IMR-90 (cell line): Measurements from ENCODE around the gene PPP1CB. TPM values are rescaled to one million over a fixed set of nuclear protein-coding genes. Genes with fewer than 3 reads are reported as not detected.

ENCODE experiments used
- ATAC-seq: fragments of 200-7000 bp; cut with Tn5 transposase; 2 replicates; pipeline ENCODE4 v1.9.1; 2020; ENCODE audit warnings: low read depth, mild to moderate bottlenecking, moderate library complexity
- BruUV-seq: library from RNA; stranded (reverse); fragments of 400-500 nt; replicated peaks from 2 replicates; lab custom pipeline; 2021; lab: Mats Ljungman, UMichigan
- CTCF ChIA-PET: fragments of 300-600 bp; formaldehyde crosslinking; extraction: SDS; loops from one replicate; lab custom pipeline; 2021; ENCODE audit warnings: antibody characterized with exemption; lab: Yijun Ruan, JAX
- POLR2A ChIA-PET: fragments of 300-600 bp; sonication (Branson Sonifier 250); formaldehyde crosslinking; loops from one replicate; lab custom pipeline; 2022; ENCODE audit warnings: antibody characterized with exemption; ENCODE audit not compliant: unreplicated experiment; lab: Charles Lee
- DNase-seq: peaks from one replicate; pipeline ENCODE4 v3.0.0; 2013
- H2AFZ ChIP-seq: replicated peaks from 2 replicates; pipeline ENCODE3; 2013; ENCODE audit warnings: low read length, mild to moderate bottlenecking; ENCODE audit not compliant: poor library complexity
- H2AK5ac ChIP-seq: 2 replicates; pipeline ENCODE4 v1.6.1; 2013; ENCODE audit warnings: low read depth, low read length, inconsistent platforms
- H2AK9ac ChIP-seq: replicated peaks from 2 replicates; pipeline ENCODE3; 2013; ENCODE audit warnings: mild to moderate bottlenecking, low read depth, low read length, moderate library complexity; ENCODE audit not compliant: poor library complexity
- H2BK120ac ChIP-seq: 2 replicates; pipeline ENCODE4 v1.6.1; 2013; ENCODE audit warnings: low read depth, low read length, inconsistent platforms
- H2BK15ac ChIP-seq: 3 replicates; pipeline ENCODE4 v1.6.1; 2013; ENCODE audit warnings: low read depth, low read length, inconsistent platforms
- H2BK20ac ChIP-seq: 2 replicates; pipeline ENCODE4 v1.6.1; 2013; ENCODE audit warnings: low read depth, mild to moderate bottlenecking, inconsistent platforms, low read length, moderate library complexity
- H2BK5ac ChIP-seq: 2 replicates; pipeline ENCODE4 v1.6.1; 2013; ENCODE audit warnings: mild to moderate bottlenecking, low read depth, low read length, inconsistent platforms; ENCODE audit not compliant: poor library complexity, severe bottlenecking
- H3K14ac ChIP-seq: replicated peaks from 2 replicates; pipeline ENCODE4 v1.6.1; 2013; ENCODE audit warnings: low read depth, low read length, inconsistent platforms
- H3K18ac ChIP-seq: 2 replicates; pipeline ENCODE4 v1.6.1; 2013; ENCODE audit warnings: low read depth, low read length, control low read depth
- H3K23ac ChIP-seq: 2 replicates; pipeline ENCODE4 v1.6.1; 2013; ENCODE audit warnings: low read depth, low read length, inconsistent platforms
- H3K27ac ChIP-seq: 2 replicates; pipeline ENCODE4 v1.5.1; 2013; ENCODE audit warnings: mild to moderate bottlenecking, control low read depth, low read length; ENCODE audit not compliant: insufficient read depth
- H3K27me3 ChIP-seq: 2 replicates; pipeline ENCODE4 v1.6.1; 2013; ENCODE audit warnings: low read length; ENCODE audit not compliant: control insufficient read depth, insufficient read depth
- H3K36me3 ChIP-seq: 2 replicates; pipeline ENCODE4 v1.6.1; 2013; ENCODE audit warnings: low read length, mixed read lengths; ENCODE audit not compliant: control insufficient read depth, insufficient read depth
- H3K4ac ChIP-seq: 2 replicates; pipeline ENCODE4 v1.6.1; 2013; ENCODE audit warnings: low read depth, low read length, inconsistent platforms
- H3K4me1 ChIP-seq: 2 replicates; pipeline ENCODE4 v1.6.1; 2013; ENCODE audit warnings: low read length, mixed read lengths; ENCODE audit not compliant: control insufficient read depth, insufficient read depth
- H3K4me2 ChIP-seq: 2 replicates; pipeline ENCODE4 v1.6.1; 2013; ENCODE audit warnings: low read depth, mild to moderate bottlenecking, control low read depth, low read length, moderate library complexity
- H3K4me3 ChIP-seq: 2 replicates; pipeline ENCODE4 v1.5.1; 2013; ENCODE audit warnings: low read depth, mild to moderate bottlenecking, control low read depth, low read length, moderate library complexity; ENCODE audit not compliant: insufficient read depth
- H3K56ac ChIP-seq: 2 replicates; pipeline ENCODE4 v1.6.1; 2013; ENCODE audit warnings: low read length, inconsistent platforms; ENCODE audit not compliant: insufficient read depth; ENCODE audit errors: extremely low read depth
- H3K79me1 ChIP-seq, 2 experiments: 2 replicates each; pipeline ENCODE4 v1.6.1; 2013; ENCODE audit warnings: low read length in 2 of 2, inconsistent platforms in 1 of 2, low read depth in 1 of 2
- H3K9ac ChIP-seq: 2 replicates; pipeline ENCODE4 v1.6.1; 2013; ENCODE audit warnings: low read depth, low read length, control low read depth
- H3K9me1 ChIP-seq: 2 replicates; pipeline ENCODE4 v1.6.1; 2013; ENCODE audit warnings: low read length, inconsistent platforms; ENCODE audit not compliant: insufficient read depth
- H3K9me3 ChIP-seq: 2 replicates; pipeline ENCODE4 v1.6.1; 2013; ENCODE audit warnings: low read length; ENCODE audit not compliant: control insufficient read depth, insufficient read depth
- H4K20me1 ChIP-seq: 2 replicates; pipeline ENCODE4 v1.6.1; 2013; ENCODE audit warnings: low read length, inconsistent platforms; ENCODE audit not compliant: insufficient read depth
- H4K5ac ChIP-seq: 2 replicates; pipeline ENCODE4 v1.6.1; 2013; ENCODE audit warnings: mild to moderate bottlenecking, low read depth, low read length, control low read depth
- H4K8ac ChIP-seq, 2 experiments: 2 replicates each; pipeline ENCODE4 v1.6.1; 2013; ENCODE audit warnings: low read depth in 2 of 2, low read length in 2 of 2, control low read depth in 1 of 2, inconsistent platforms in 1 of 2
- H4K91ac ChIP-seq: 2 replicates; pipeline ENCODE4 v1.6.1; 2013; ENCODE audit warnings: low read depth, low read length, inconsistent platforms; ENCODE audit not compliant: insufficient read depth
- BHLHE40 ChIP-seq: fragments of 150-350 bp; IDR thresholded peaks from 2 replicates; pipeline ENCODE4 v1.6.1; 2016; ENCODE audit warnings: mild to moderate bottlenecking, low read depth, low read length
- CEBPB ChIP-seq: IDR thresholded peaks from 2 replicates; pipeline ENCODE4 v1.6.1; 2012; ENCODE audit warnings: low read depth, low read length, improper control_type of control experiment
- CTCF ChIP-seq: conservative IDR thresholded peaks from 2 replicates; pipeline ENCODE4 v1.5.1; 2012; ENCODE audit warnings: mild to moderate bottlenecking, low read depth, low read length, improper control_type of control experiment
- RCOR1 ChIP-seq: IDR thresholded peaks from 2 replicates; pipeline ENCODE4 v1.6.1; 2012; ENCODE audit warnings: mild to moderate bottlenecking, low read length, improper control_type of control experiment; ENCODE audit not compliant: insufficient replicate concordance
- WGBS, 2 experiments: methylation state at CpG; one replicate each; pipeline versions ENCODE4 v1.1.5 to v1.1.7; 2013; ENCODE audit warnings: missing lambda C conversion rate in 2 of 2; ENCODE audit not compliant: insufficient read length in 1 of 2; ENCODE audit errors: extremely low coverage in 2 of 2; 5-methylcytosine and 5-hydroxymethylcytosine counted together
- dilution Hi-C: fragments of 300-500 bp; cut with HindIII; formaldehyde crosslinking; loops from one replicate; pipeline ENCODE4 v1.14.3; 2018; ENCODE audit warnings: low sequenced_read_pairs; ENCODE audit not compliant: unreplicated experiment
- in situ Hi-C: fragments of 300-500 bp; cut with MboI; formaldehyde crosslinking; loops from 3 replicates; pipeline ENCODE4 v1.14.3; 2019; ENCODE audit warnings: low sequenced_read_pairs, inconsistent platforms, mixed read lengths
- intact Hi-C: fragments of 100-400 bp; cut with micrococcal nuclease; formaldehyde crosslinking; loops from 2 replicates; pipeline ENCODE4 v1.10.0; 2022
- polyA plus RNA-seq, 3 experiments: library from polyadenylated mRNA; depleted of rRNA; stranded (reverse); fragments of >200 nt; gene quantifications; 2 replicates each; pipeline ENCODE4 v1.2.3, GENCODE V29; 2012; ENCODE audit warnings: low replicate concordance in 1 of 3
- total RNA-seq: library from RNA; depleted of rRNA; stranded (reverse); fragments of >200 nt; gene quantifications from 2 replicates; pipeline ENCODE4 v1.2.3, GENCODE V29; 2012

Gene PPP1CB
- total and polyA plus RNA-seq, 2 of the 4 experiments (the other 2 are of a cell fraction), result 37.7 to 111 TPM

- DNase-seq (no peak), ATAC-seq (no peak)
- H2BK15ac ChIP-seq, result no peak overlapping the region
- no peak overlapping the region for H2AK5ac ChIP-seq
- no CpG with 5 or more reads among the region's 1 CpG for WGBS, 2 experiments
- no peak overlapping the region for H2BK120ac ChIP-seq
- intact Hi-C loops, result no loop called here
- H3K4me1 ChIP-seq, result peaks cover 4% of the 10 kb centered on the region; the same call in 1 of the 2 replicates
- H2AK9ac ChIP-seq, result no peak overlapping the region
- no peak overlapping the region for H2AFZ ChIP-seq
- H4K5ac ChIP-seq, result no peak overlapping the region
- in situ Hi-C loops, result no loop called here
- H3K27ac ChIP-seq, result no peak overlapping the region
- H2BK20ac ChIP-seq, result no peak overlapping the region
- no peak overlapping the region for H3K14ac ChIP-seq
- H3K18ac ChIP-seq, result no peak overlapping the region
- no peaks in the 10 kb centered on the region for H3K9me3 ChIP-seq
- H4K8ac ChIP-seq, result no peak overlapping the region
- H3K27me3 ChIP-seq, result no peaks in the 10 kb centered on the region
- dilution Hi-C loops, result no loop called here
- TF ChIP-seq BHLHE40, result no peak
- no peak for TF ChIP-seq RCOR1
- no peak for TF ChIP-seq CTCF
- no peak for TF ChIP-seq CEBPB
- H4K20me1 ChIP-seq, result no peaks in the 10 kb centered on the region; the same call in 1 of the 2 replicates
- no peak overlapping the region for H3K4ac ChIP-seq
- H3K23ac ChIP-seq, result no peak overlapping the region
- H3K9me1 ChIP-seq, result no peaks in the 10 kb centered on the region
- no peak overlapping the region for H3K4me2 ChIP-seq
- CTCF ChIA-PET, result no interaction called here
- BruUV-seq, result no TSS peak
- H3K79me1 ChIP-seq, result peaks cover 0 to 12% of the 10 kb centered on the region in 2 experiments; a peak in 1 of 4 replicates
- H3K56ac ChIP-seq, result no peak overlapping the region
- POLR2A ChIA-PET, result no interaction called here
- no peak overlapping the region for H4K91ac ChIP-seq
- no peak overlapping the region for H3K9ac ChIP-seq
- no peak overlapping the region for H2BK5ac ChIP-seq
- no peaks in the 10 kb centered on the region for H3K36me3 ChIP-seq
- no peak overlapping the region for H3K4me3 ChIP-seq
These were observed 2.7 kb upstream of the PPP1CB start for GRCh38 chr2:28748941-28749340.
